Right lobe of liver (tissue), 6 donors: Measurements from ENCODE around the gene NKAIN2. TPM values are rescaled to one million over a fixed set of nuclear protein-coding genes. Genes with fewer than 3 reads are reported as not detected.

Experiments used
- ATAC-seq, 4 donors: fragments of 200-7000 bp; cut with Tn5 transposase; one replicate each; pipeline ENCODE4 v1.9.1; 2020; ENCODE audit warnings: mild to moderate bottlenecking in 4 of 4, moderate library complexity in 4 of 4
- DNase-seq, 3 donors: peaks; one replicate each; pipeline ENCODE4 v3.0.0-alpha.2; 2020
- H3K27ac ChIP-seq, 3 donors: fragments of 200-600 bp; one replicate each; pipeline ENCODE4 v1.8.0; 2022
- H3K27me3 ChIP-seq, 2 donors: fragments of 200-600 bp; one replicate each; pipeline ENCODE4 v1.8.0; 2022
- H3K36me3 ChIP-seq, 4 donors: fragments of 200-600 bp; sonication (generic) in 1 of 4; one replicate each; pipeline versions ENCODE4 v1.5.1 to v1.8.0; 2017 to 2022; ENCODE audit warnings: control low read depth in 1 of 4
- H3K4me1 ChIP-seq, 4 donors: fragments of 200-600 bp; sonication (generic) in 1 of 4; one replicate each; pipeline versions ENCODE4 v1.5.1 to v1.8.0; 2017 to 2022; ENCODE audit warnings: control low read depth in 1 of 4
- H3K4me3 ChIP-seq, 3 donors: fragments of 200-600 bp; one replicate each; pipeline ENCODE4 v1.8.0; 2022
- H3K9me3 ChIP-seq, 4 donors: fragments of 200-600 bp; sonication (generic) in 1 of 4; one replicate each; pipeline versions ENCODE4 v1.5.1 to v1.8.0; 2017 to 2022; ENCODE audit warnings: control low read depth in 1 of 4
- POLR2A ChIP-seq: fragments of 450-650 bp; IDR thresholded peaks from one replicate; pipeline ENCODE4 v1.6.1; 2017; ENCODE audit warnings: antibody characterized with exemption, mild to moderate bottlenecking
- WGBS: methylation state at CpG from one replicate; pipeline ENCODE4 v1.1.6; 2018; ENCODE audit warnings: low coverage, low lambda C conversion rate; ENCODE audit not compliant: insufficient coverage; ENCODE audit errors: missing lambda C conversion rate; 5-methylcytosine and 5-hydroxymethylcytosine counted together
- intact Hi-C, 2 donors: fragments of 100-400 bp; cut with DNase I; formaldehyde crosslinking; loops; one replicate each; pipeline versions ENCODE4 v1.11.2 to v1.14.1; 2022
- total RNA-seq, 6 experiments: library from RNA; depleted of rRNA in 2 of 6; stranded (reverse); fragments of >200 nt in 2 of 6; fragmentation: NEBNext Ultra II Directional in 3 of 6; extraction: Animal tissue kit (Norgen Biotek cat#: 25700) in 3 of 6; gene quantifications; one replicate each; pipeline versions ENCODE4 v1.1.0 to v1.2.4, GENCODE V29; 2016 to 2023
- TF ChIP-seq, protein P1 (sequence below), 4 donors: fragments of 200-600 bp in 3 of 4; fragments of 450-650 bp in 1 of 4; IDR thresholded peaks; one replicate each; pipeline versions ENCODE4 v1.5.1 to v1.8.0; 2016 to 2022; ENCODE audit warnings: antibody characterized with exemption in 4 of 4, mild to moderate bottlenecking in 2 of 4
- donor health status: DM: no; HTN: yes; CAD: no.
- donor health status: DM: no; HTN: no; CAD: no.
- donor health status: DM: no; HTN: no; CAD: no.
- donor health status: DM: no; HTN: yes; CAD: no.
- donor health status: DM: no; HTN: yes; CAD: no.

NKAIN2 gene
- total RNA-seq, 6 experiments from 2014 or later, result 0.16 to 0.28 TPM; not detected in 4

DNA sequence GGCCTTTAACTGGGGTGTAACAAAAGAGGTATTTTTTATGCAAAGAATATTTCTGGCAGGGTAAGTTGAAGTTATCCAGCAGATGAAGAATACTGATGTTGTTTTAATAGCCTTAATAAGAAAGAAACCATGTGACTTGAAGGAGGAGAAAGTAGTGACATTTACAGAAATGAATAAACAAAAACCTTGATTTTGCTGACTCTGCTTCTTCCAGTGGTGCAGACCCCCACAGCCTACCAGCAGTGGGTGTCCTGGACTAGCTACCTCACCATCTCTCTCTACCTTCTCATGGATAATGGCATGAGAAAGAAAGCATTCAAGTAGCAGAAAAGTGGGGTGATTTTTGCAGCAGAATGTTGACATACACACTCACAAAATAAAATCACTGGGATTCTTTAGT lies 996.0 kb downstream of the NKAIN2 start:
- H3K36me3 ChIP-seq, result no peaks in the 10 kb centered on the region
- no peak overlapping the region for H3K27ac ChIP-seq
- TF ChIP-seq, protein P1, sequence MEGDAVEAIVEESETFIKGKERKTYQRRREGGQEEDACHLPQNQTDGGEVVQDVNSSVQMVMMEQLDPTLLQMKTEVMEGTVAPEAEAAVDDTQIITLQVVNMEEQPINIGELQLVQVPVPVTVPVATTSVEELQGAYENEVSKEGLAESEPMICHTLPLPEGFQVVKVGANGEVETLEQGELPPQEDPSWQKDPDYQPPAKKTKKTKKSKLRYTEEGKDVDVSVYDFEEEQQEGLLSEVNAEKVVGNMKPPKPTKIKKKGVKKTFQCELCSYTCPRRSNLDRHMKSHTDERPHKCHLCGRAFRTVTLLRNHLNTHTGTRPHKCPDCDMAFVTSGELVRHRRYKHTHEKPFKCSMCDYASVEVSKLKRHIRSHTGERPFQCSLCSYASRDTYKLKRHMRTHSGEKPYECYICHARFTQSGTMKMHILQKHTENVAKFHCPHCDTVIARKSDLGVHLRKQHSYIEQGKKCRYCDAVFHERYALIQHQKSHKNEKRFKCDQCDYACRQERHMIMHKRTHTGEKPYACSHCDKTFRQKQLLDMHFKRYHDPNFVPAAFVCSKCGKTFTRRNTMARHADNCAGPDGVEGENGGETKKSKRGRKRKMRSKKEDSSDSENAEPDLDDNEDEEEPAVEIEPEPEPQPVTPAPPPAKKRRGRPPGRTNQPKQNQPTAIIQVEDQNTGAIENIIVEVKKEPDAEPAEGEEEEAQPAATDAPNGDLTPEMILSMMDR (IDR thresholded peaks at IDR 0.05), result no peak
- TF ChIP-seq POLR2A, result no peak
- DNase-seq (no peak), ATAC-seq (no peak)
- H3K27me3 ChIP-seq, result no peaks in the 10 kb centered on the region
- H3K9me3 ChIP-seq, result no peaks in the 10 kb centered on the region
- no peaks in the 10 kb centered on the region for H3K4me1 ChIP-seq
- no peak overlapping the region for H3K4me3 ChIP-seq
- intact Hi-C loops, result no loop called here

DNA sequence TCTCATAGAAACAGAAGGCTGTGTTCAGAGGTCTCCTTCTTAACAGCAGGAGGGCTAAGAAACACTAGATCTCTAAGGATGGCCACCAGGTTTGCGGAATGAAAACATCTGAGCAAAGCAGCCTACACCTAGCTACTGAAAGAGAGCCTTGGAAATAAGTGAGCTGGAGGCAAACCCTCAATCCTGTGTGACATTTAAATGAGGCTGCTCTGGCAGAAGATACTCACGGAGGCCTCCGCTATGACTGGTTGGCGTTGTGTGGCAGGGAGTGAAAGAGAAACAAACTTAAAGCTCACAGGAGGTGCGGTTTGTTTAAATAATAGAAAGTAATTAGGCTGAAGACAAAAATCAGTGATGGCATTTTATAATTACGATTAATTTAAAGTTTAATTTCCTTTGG lies 996.6 kb downstream of the NKAIN2 start:
- Histone ChIP-seq H3K36me3 (no peaks in the 10 kb centered on the region), H3K27me3 (no peaks in the 10 kb centered on the region), H3K9me3 (no peaks in the 10 kb centered on the region), H3K4me3 (no peak overlapping the region), H3K4me1 (no peaks in the 10 kb centered on the region), H3K27ac (no peak overlapping the region)
- TF ChIP-seq POLR2A, result no peak
- TF ChIP-seq, protein P1 (IDR thresholded peaks at IDR 0.05), result no peak
- no peak for ATAC-seq
- WGBS, result 75% methylated on average over 6 of the region's 6 CpGs
- intact Hi-C loops, result no loop called here
- no peak for DNase-seq

GRCh38 chr6:124812067-124812466 lies 1008.4 kb downstream of the NKAIN2 start:
- TF ChIP-seq POLR2A, result no peak
- TF ChIP-seq, protein P1 (IDR thresholded peaks at IDR 0.05), result no peak
- 69% methylated on average over 2 of the region's 2 CpGs for WGBS
- no peaks in the 10 kb centered on the region for H3K4me1 ChIP-seq
- H3K4me3 ChIP-seq, result no peak overlapping the region
- no peaks in the 10 kb centered on the region for H3K9me3 ChIP-seq
- ATAC-seq (no peak), DNase-seq (no peak)
- no peaks in the 10 kb centered on the region for H3K27me3 ChIP-seq
- H3K27ac ChIP-seq, result no peak overlapping the region
- no peaks in the 10 kb centered on the region for H3K36me3 ChIP-seq
- intact Hi-C loops, result no loop called here

DNA sequence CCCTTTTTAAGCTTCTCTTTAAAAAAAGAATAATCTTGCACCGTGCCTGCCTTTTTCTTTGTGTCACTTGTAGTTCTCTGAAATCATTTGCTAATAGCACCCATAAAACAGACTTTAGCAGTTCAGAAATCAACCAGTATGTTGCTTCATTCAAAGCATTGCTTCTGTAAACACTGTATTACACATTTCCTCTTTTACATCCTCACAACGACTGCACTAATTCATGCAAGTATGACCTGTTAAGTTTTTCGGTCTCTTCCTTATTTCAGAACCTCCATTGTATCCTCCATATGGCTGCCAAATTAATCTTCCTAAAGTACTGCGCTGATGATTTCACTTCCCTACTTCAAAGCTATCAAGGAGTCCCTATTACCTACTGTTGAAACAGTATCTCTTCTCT lies 1015.7 kb downstream of the NKAIN2 start:
- WGBS, result 51% methylated on average over 4 of the region's 4 CpGs

GRCh38 chr6:124822204-124822613 lies 1018.5 kb downstream of the NKAIN2 start:
- no peak overlapping the region for H3K4me3 ChIP-seq
- H3K36me3 ChIP-seq, result no peaks in the 10 kb centered on the region
- intact Hi-C loops, result no loop called here
- no peak for DNase-seq
- TF ChIP-seq, protein P1 (IDR thresholded peaks at IDR 0.05), result no peak
- no peak for TF ChIP-seq POLR2A
- H3K9me3 ChIP-seq, result no peaks in the 10 kb centered on the region
- H3K4me1 ChIP-seq, result no peaks in the 10 kb centered on the region
- no peak for ATAC-seq
- no peaks in the 10 kb centered on the region for H3K27me3 ChIP-seq
- H3K27ac ChIP-seq, result no peak overlapping the region

More for the DNA sequence above, 1015.7 kb downstream of the NKAIN2 start:
- Histone ChIP-seq H3K4me3 (no peak overlapping the region), H3K9me3 (no peaks in the 10 kb centered on the region), H3K27ac (no peak overlapping the region), H3K4me1 (no peaks in the 10 kb centered on the region), H3K36me3 (no peaks in the 10 kb centered on the region), H3K27me3 (no peaks in the 10 kb centered on the region)
- peak in 2 of 4 donors; percentile 21 to 26 for ATAC-seq
- no peak for DNase-seq
- TF ChIP-seq POLR2A, result no peak
- TF ChIP-seq, protein P1 (IDR thresholded peaks at IDR 0.05), result no peak
- intact Hi-C loops, result no loop called here
